Dermis blood vessel endothelial cell (primary cell): ENCODE results near the gene ATRIP. TPM values are rescaled to one million over a fixed set of nuclear protein-coding genes. Genes with fewer than 3 reads are reported as not detected.

Experiments used
- DNase-seq: peaks from one replicate; pipeline ENCODE4 v3.0.0; 2010
- total RNA-seq: library from RNA; depleted of rRNA; stranded (reverse); fragments of >200 nt; gene quantifications from 2 replicates; pipeline ENCODE4 v1.2.3, GENCODE V29; 2014

Gene ATRIP
- total RNA-seq, 1 donor from 2014 or later: 8.2 TPM

- DNase-seq: no peak
Measured at GRCh38 chr3:48505146-48505545, 58.6 kb downstream of the ATRIP start.

GRCh38 chr3:48505968-48506504 lies 59.5 kb downstream of the ATRIP start:
- DNase-seq: no peak

- DNase-seq: peak; percentile 83
Measured at GRCh38 chr3:48507256-48508061, 60.9 kb downstream of the ATRIP start.

- no peak for DNase-seq
Measured at GRCh38 chr3:48511551-48511950, 65.0 kb downstream of the ATRIP start.

GRCh38 chr3:48514431-48515227 lies 68.1 kb downstream of the ATRIP start:
- DNase-seq: no peak

Other genes starting within 250 kb of the ATRIP start
- gene CAMP, start 223.2 kb upstream of the ATRIP start, total RNA-seq: not detected in 2 replicates
- 3.4 and 4.1 TPM in 2 replicates for gene ZNF589, start 205.6 kb upstream of the ATRIP start, total RNA-seq
- 33.9 and 36.2 TPM in 2 replicates for gene NME6, start 145.4 kb upstream of the ATRIP start, total RNA-seq
- gene SPINK8, start 113.1 kb upstream of the ATRIP start, total RNA-seq: not detected in 2 replicates
- gene FBXW12, start 74.5 kb upstream of the ATRIP start, total RNA-seq: not detected in 2 replicates
- gene PLXNB1, start 16.7 kb upstream of the ATRIP start, total RNA-seq: 16.8 and 23.7 TPM in 2 replicates
- 16.4 and 18.0 TPM in 2 replicates for gene CCDC51, start 6.6 kb upstream of the ATRIP start, total RNA-seq
- 223 and 272 TPM in 2 replicates for gene TMA7, start 6.5 kb upstream of the ATRIP start, total RNA-seq
- 95.5 and 133 TPM in 2 replicates for gene SHISA5, start 57.4 kb downstream of the ATRIP start, total RNA-seq
- 2.0 and 2.2 TPM in 2 replicates for gene PFKFB4, start 110.1 kb downstream of the ATRIP start, total RNA-seq
- gene UCN2, start 117.0 kb downstream of the ATRIP start, total RNA-seq: not detected in 2 replicates
- gene COL7A1, start 148.6 kb downstream of the ATRIP start, total RNA-seq: 0.42 and 1.5 TPM in 2 replicates
- gene UQCRC1, start 162.9 kb downstream of the ATRIP start, total RNA-seq: 288 and 371 TPM in 2 replicates
- not detected in 2 replicates for gene TMEM89, start 175.0 kb downstream of the ATRIP start, total RNA-seq
- 23.9 and 27.7 TPM in 2 replicates for gene SLC26A6, start 188.7 kb downstream of the ATRIP start, total RNA-seq
- gene CELSR3, start 216.1 kb downstream of the ATRIP start, total RNA-seq: 0.17 and 0.47 TPM in 2 replicates
- 6.3 and 8.9 TPM in 2 replicates for gene NCKIPSD, start 239.2 kb downstream of the ATRIP start, total RNA-seq